Measurements from ENCODE around the gene NEDD4L.

DNA sequence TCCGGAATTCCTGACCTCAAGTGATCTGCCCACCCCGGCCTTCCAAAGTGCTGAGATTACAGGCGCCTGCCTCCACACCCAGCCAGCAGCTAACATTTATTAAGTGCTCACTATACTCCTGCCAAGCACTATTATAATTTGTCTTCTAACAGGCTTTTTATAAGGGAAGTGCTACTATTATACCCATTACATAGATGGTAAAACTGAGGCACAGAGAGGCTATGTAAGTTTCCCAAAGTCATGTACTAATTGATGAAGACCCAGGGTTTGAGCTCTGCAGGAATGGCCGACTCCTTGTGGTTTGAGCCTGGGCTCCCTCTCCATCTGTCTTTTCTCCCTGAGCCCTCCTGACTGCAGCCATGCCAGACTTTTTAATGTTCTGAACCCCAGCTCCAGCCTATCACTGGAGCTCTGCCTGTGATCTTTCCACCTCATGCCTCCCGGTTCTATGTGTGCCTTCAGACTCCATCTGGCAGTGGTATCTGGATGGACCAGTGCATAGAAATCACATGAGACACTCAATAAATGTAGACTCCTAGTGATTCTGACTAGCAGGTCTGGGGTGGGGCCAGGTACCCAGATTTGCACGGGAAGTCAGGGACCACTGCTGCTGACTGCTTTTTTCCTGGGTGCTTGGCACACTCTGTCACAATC, 197.1 kb downstream of the NEDD4L start:
- no peak for TF ChIP-seq EZH2 (IDR thresholded peaks at IDR 0.05; ENCODE audit: low read length)
- TF ChIP-seq, protein P1, sequence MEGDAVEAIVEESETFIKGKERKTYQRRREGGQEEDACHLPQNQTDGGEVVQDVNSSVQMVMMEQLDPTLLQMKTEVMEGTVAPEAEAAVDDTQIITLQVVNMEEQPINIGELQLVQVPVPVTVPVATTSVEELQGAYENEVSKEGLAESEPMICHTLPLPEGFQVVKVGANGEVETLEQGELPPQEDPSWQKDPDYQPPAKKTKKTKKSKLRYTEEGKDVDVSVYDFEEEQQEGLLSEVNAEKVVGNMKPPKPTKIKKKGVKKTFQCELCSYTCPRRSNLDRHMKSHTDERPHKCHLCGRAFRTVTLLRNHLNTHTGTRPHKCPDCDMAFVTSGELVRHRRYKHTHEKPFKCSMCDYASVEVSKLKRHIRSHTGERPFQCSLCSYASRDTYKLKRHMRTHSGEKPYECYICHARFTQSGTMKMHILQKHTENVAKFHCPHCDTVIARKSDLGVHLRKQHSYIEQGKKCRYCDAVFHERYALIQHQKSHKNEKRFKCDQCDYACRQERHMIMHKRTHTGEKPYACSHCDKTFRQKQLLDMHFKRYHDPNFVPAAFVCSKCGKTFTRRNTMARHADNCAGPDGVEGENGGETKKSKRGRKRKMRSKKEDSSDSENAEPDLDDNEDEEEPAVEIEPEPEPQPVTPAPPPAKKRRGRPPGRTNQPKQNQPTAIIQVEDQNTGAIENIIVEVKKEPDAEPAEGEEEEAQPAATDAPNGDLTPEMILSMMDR (optimal IDR thresholded peaks at IDR 0.05 in 1 of 3, IDR thresholded peaks at IDR 0.05 in 1 of 3, conservative IDR thresholded peaks at IDR 0.05 in 1 of 3; ENCODE audit: extremely low read depth in 1 of 3, insufficient read depth in 2 of 3, low read length in 3 of 3): no peak

All from keratinocyte (primary cell).